Stimulated activated CD8-positive, alpha-beta memory T cell treated with anti-CD3 and anti-CD28 coated beads, Interleukin-7, amount 100 ng/mL, for 1 hour (primary cell): ENCODE results near the gene EHMT1.
"Not testable (repeated sequence)": the region's sequence is repeated elsewhere in the genome, so short reads cannot be mapped to it uniquely, and the experiment has no call there.

Source experiments
- DNase-seq, 2 donors: peaks; one replicate each; pipeline ENCODE4 v3.0.0-alpha.2; 2020; ENCODE audit warnings: low read depth in 2 of 2

Gene EHMT1

GRCh38 chr9:137866226-137867141 is 247.7 kb downstream of the EHMT1 start:
- no peak for DNase-seq

DNA sequence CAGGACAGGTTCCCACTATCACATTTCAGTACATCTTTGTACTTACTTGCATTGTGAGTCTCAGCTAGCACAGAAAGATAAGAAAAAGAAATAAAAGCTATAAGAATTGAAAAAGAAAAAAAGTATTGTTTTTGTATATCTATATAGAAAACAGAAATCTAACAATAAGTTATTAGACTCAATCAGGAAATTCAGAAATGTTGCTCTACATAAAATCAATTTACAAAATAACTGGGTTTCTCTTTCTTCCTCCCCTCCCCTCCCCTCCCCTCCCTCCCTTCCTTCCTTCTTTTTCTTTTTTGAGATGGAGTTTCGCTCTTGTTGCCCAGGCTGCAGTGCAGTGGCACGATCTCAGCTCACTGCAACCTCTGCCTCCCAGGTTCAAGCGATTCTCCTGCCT is 251.6 kb downstream of the EHMT1 start:
- DNase-seq = no peak

- no peak for DNase-seq
These were observed 253.5 kb downstream of the EHMT1 start for GRCh38 chr9:137872296-137872695.

DNA sequence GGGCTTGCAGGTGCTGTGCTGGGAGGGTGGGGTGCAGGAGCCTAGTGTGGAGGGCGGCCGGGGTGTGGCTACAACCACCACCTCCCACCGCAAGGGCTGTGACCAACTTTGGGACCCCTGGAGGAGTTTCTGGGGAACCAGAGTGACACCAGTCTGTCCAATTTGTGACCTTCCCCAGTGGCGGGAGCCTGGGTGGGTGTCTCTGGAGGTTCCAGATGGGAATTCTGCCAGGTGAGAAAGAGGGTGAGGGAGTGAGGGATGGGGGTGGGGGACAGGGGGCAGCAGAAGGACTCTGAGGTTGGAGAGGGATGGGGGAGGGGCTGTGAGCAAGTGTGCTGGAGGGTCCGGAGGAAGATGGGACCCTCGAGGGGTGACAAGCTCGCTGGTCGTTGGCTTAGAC is 254.6 kb downstream of the EHMT1 start:
- DNase-seq = no peak

- no peak for DNase-seq
These were observed 255.1 kb downstream of the EHMT1 start for GRCh38 chr9:137873858-137874362.

DNA sequence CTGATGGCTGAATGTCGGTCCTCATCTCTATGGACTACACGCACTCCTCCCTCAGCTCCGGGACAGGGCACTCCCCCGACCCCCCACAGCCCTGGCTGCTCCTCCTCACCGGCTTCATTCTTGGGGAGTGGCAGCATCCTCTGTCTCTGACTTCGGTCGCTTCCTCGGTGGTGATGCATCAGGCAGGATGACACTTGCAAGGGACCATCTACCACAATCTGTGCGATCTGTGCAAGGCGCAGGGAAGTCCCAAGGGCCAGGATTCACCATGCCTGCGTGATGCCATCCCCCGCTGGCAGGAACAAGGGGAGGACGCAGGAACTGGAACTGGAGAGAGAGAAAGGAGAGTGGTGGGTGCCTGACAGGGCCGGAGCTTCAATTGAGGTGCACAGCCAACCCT is 256.5 kb downstream of the EHMT1 start:
- no peak for DNase-seq

DNA sequence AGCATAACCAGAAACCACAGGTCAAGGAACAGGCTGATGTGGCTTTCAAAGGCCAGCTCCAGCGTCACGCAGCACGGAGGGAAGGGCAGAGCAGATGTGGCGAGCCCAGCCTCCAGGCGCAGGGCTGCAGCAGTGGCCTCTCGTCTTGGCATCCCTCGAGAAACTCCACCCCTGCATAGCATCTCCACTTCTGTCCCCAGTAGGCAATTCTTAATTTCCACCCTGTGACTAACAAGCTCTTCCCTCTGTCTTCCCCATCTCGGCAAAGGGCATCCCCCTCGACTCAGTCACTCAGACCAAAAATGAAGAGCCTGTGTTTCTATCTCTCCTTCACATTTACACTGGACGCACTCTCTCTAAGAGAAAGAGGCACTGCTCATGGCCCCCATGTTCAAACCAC is 257.0 kb downstream of the EHMT1 start:
- no peak for DNase-seq

GRCh38 chr9:137876269-137876668 is 257.5 kb downstream of the EHMT1 start:
- DNase-seq = no peak

DNA sequence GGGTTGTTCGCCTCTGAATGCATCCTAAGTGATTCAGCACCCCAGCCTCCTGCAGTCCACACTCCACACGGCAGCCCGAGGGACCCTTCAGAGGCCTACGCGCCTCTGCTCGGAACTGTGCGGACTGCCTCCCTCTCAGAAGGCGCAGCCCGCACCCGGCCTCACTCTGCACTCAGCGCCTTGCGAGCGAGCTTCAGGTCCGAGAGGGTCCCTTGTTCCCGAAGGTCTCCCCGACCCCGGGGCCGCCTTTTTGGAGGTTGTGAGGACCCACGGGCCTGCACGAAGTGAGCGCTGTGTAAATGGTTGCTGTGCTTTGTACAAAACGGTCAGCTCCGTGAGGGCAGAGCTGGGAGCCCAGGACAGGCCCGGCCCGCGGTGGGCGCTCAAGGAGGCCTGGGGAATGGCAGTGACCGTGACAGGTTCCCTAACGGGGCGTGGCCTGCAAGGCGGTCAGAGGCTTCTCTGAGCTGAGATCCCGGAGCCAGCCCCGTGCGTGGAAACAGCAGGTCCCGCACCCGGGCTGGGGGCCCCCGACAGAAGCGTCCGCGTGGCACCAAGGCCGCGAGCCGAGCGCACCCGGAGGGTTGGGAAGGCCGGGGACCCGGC is 258.1 kb downstream of the EHMT1 start:
- DNase-seq = no peak

- not testable (repeated sequence) for DNase-seq
These were observed 258.8 kb downstream of the EHMT1 start, which contains the start of gene CACNA1B for GRCh38 chr9:137877506-137878122. CACNA1B (plus strand) TSS chr9:137877782; CDS start chr9:137877934, 152 bp downstream.

DNA sequence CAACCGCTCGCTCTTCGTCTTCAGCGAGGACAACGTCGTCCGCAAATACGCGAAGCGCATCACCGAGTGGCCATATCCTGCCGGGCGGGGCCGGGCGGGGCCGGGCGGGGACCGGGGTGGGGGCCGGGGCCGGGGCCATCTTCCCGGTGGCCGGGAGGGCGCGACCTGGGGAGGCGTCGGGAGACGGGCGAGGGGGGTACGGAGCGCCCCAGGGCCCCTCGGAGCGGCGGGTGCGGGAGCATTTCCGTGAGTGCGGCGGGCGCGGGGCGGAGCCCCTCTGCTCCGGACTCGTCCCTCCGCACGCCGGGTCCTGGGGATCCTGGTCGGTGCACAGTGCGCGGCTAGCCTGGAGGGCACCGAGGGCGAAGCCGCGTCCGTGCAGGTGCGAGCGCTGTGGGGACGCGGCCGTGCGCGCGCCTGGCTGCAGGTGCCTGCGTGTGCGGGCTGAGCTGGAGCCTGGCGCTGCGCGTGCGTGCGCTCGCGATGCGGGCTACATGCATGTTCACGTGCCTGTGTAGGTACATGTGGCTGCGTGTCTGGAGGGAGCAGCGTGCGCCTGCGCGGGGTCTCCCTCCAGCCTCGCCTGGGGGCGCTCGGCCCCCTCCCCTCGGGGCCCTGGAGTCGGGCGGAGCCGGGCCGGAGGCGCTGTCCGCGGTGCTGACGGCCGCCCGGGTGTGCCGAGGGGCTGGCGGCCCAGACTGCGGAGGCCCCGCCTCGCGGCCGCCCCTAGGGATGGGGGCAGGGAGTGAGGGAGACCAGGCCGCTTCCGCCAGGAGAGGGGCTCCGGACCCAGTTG is 259.5 kb downstream of the EHMT1 start:
- DNase-seq = no peak

DNA sequence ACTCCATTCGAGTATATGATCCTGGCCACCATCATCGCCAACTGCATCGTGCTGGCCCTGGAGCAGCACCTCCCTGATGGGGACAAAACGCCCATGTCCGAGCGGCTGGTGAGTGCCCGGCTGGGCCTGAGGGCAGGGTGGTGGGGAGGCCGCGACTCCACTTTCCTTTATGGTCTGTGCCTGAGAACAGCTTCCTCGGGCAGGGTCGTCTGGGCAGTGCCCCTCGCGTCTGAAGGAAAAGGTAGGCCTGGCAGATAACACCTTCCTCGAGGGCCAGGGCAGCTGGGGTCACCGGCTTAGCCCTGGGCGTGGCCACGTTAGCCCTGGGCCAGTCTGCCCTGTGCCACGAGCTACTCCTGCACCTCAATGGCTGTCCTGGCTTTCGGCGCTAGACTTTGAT is 260.2 kb downstream of the EHMT1 start:
- no peak for DNase-seq

- DNase-seq = no peak
These were observed 260.9 kb downstream of the EHMT1 start for GRCh38 chr9:137879566-137880150.

DNA sequence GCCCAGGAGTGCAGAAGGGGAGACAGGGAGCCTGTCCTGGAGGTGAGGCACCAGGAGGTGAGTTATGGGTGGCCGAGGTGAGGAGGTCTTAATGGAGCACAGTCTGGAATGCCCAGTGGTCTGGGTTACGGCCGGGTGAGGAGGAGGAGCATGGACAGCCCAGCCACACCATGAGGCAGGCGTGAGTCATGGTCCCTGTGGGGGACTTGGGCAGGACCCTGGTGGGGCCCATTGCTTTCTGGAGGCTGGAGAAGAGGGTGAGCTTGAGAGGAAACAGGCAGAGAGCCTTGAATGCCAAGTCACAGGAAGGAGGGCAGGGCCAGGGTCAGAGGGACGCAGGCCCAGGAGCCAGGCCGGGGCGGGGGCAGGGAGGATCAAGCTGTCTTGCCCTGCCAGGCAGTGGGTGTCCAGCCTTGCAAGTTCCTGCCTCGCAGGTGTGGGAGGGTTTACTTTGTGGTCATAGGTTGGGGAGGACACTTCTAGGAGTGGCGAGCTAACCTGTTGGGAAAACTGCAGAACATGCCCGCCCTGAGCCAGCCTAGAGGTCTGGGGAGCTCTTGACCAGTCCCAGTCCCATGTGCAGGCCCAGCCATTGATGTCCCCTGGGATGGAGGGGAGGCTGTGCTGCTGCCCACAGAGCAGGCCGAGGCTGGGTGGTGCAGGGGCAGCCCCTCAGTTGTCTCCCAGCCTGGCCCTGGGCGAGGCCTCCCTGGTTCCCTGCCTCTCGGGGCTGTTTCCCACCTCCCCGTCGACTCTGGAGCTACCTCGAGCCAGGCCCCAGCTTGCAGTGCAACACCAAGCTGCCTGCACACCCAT is 261.6 kb downstream of the EHMT1 start:
- no peak for DNase-seq

DNA sequence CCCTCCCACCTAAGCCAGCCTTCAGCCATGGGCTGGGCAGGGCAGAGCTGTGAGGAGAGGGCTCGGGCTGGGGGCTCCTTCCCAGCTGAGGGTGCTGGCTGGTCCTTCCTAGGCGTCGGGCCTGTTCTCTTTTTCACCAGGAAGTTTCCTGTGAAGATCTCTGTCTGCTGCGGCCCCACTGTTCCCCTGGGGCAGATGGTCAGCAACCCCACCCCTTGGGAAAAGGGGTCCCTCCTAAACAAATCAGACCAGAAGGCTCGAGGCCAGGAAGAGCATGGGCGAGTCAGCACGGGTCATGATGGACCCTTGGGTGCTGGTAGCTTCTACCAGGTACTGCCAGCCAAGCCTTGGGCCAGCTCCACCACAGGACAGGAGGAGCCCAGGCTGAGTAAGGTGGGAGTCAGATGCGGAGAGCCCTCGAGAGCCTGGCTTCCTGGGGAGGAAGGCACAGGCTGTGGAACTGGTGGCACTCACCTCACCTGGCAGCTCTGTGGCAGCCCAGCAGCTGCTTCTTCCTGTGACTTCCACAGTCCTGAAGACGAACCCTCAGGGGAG is 262.2 kb downstream of the EHMT1 start:
- DNase-seq = no peak

GRCh38 chr9:137881591-137882505 is 263.0 kb downstream of the EHMT1 start:
- no peak for DNase-seq

- DNase-seq = no peak
These were observed 263.7 kb downstream of the EHMT1 start for GRCh38 chr9:137882506-137882821.

- DNase-seq = not testable (repeated sequence)
These were observed 265.2 kb downstream of the EHMT1 start for GRCh38 chr9:137883977-137884376.

GRCh38 chr9:137884547-137884946 is 265.7 kb downstream of the EHMT1 start:
- DNase-seq = not testable (repeated sequence)
